Large intestine (tissue), 3 donors: ENCODE data around the gene PDXK. TPM values are rescaled to one million over a fixed set of nuclear protein-coding genes. Genes with fewer than 3 reads are reported as not detected.

Experiments used
- DNase-seq, 2 donors: peaks; one replicate each; pipeline versions ENCODE4 v3.0.0 to v3.0.0-alpha.2; 2013
- H3K27ac ChIP-seq: one replicate; pipeline ENCODE4 v1.5.1; 2013; ENCODE audit warnings: low read length
- H3K27me3 ChIP-seq: 2 replicates; pipeline ENCODE4 v1.6.1; 2013; ENCODE audit warnings: low read length; ENCODE audit not compliant: control insufficient read depth, insufficient read depth
- H3K36me3 ChIP-seq: 2 replicates; pipeline ENCODE4 v1.6.1; 2013; ENCODE audit warnings: low read length; ENCODE audit not compliant: control insufficient read depth, insufficient read depth
- H3K4me1 ChIP-seq: one replicate; pipeline ENCODE4 v1.6.1; 2013; ENCODE audit warnings: low read length; ENCODE audit not compliant: control insufficient read depth, insufficient read depth
- H3K4me3 ChIP-seq: one replicate; pipeline ENCODE4 v1.5.1; 2013; ENCODE audit warnings: low read length
- H3K9me3 ChIP-seq: one replicate; pipeline ENCODE4 v1.6.1; 2013; ENCODE audit warnings: mild to moderate bottlenecking, low read depth, low read length, moderate library complexity; ENCODE audit not compliant: control insufficient read depth
- WGBS: methylation state at CpG from one replicate; pipeline ENCODE4 v1.1.5; 2013; ENCODE audit warnings: low lambda C conversion rate; ENCODE audit not compliant: insufficient coverage; 5-methylcytosine and 5-hydroxymethylcytosine counted together
- polyA plus RNA-seq: library from polyadenylated mRNA; unstranded; fragments of 120-200 nt; gene quantifications from one replicate; pipeline ENCODE4 v1.2.1, GENCODE V29; 2013

The PDXK gene
- polyA plus RNA-seq, 1 donor: 86.5 TPM

GRCh38 chr21:43753439-43753799 is 34.5 kb downstream of the PDXK start:
- no peaks in the 10 kb centered on the region for H3K27me3 ChIP-seq
- no peak overlapping the region for H3K27ac ChIP-seq
- no peak overlapping the region for H3K4me3 ChIP-seq
- WGBS: no CpG with 5 or more reads among the region's 16 CpGs
- DNase-seq: no peak
- no peaks in the 10 kb centered on the region for H3K4me1 ChIP-seq
- H3K9me3 ChIP-seq: peaks cover 2% of the 10 kb centered on the region
- H3K36me3 ChIP-seq: peaks cover 96% of the 10 kb centered on the region

GRCh38 chr21:43754948-43755781 is 36.2 kb downstream of the PDXK start:
- Histone ChIP-seq H3K36me3 (peaks cover 94% of the 10 kb centered on the region), H3K9me3 (peaks cover 2% of the 10 kb centered on the region), H3K27me3 (no peaks in the 10 kb centered on the region), H3K4me3 (no peak overlapping the region), H3K4me1 (no peaks in the 10 kb centered on the region), H3K27ac (no peak overlapping the region)
- WGBS: no CpG with 5 or more reads among the region's 26 CpGs
- no peak for DNase-seq

GRCh38 chr21:43755820-43756594 is 37.1 kb downstream of the PDXK start:
- Histone ChIP-seq H3K4me1 (no peaks in the 10 kb centered on the region), H3K9me3 (peaks cover 2% of the 10 kb centered on the region), H3K36me3 (peaks cover 92% of the 10 kb centered on the region), H3K27ac (no peak overlapping the region), H3K27me3 (no peaks in the 10 kb centered on the region), H3K4me3 (no peak overlapping the region)
- WGBS: no CpG with 5 or more reads among the region's 37 CpGs
- DNase-seq: no peak

GRCh38 chr21:43757601-43758000 is 38.7 kb downstream of the PDXK start:
- Histone ChIP-seq H3K27ac (no peak overlapping the region), H3K9me3 (peaks cover 2% of the 10 kb centered on the region), H3K4me3 (no peak overlapping the region), H3K27me3 (no peaks in the 10 kb centered on the region), H3K4me1 (no peaks in the 10 kb centered on the region), H3K36me3 (peaks cover 91% of the 10 kb centered on the region)
- no CpG with 5 or more reads among the region's 16 CpGs for WGBS
- no peak for DNase-seq

- Histone ChIP-seq H3K9me3 (peaks cover 6% of the 10 kb centered on the region), H3K27ac (no peak overlapping the region), H3K27me3 (no peaks in the 10 kb centered on the region), H3K4me1 (no peaks in the 10 kb centered on the region), H3K36me3 (peaks cover 91% of the 10 kb centered on the region), H3K4me3 (no peak overlapping the region)
- no CpG with 5 or more reads among the region's 18 CpGs for WGBS
- no peak for DNase-seq
These were observed 39.2 kb downstream of the PDXK start for GRCh38 chr21:43758111-43758641.

GRCh38 chr21:43758811-43759210 is 39.9 kb downstream of the PDXK start:
- 88% methylated on average over 2 of the region's 10 CpGs for WGBS
- H3K36me3 ChIP-seq: peaks cover 88% of the 10 kb centered on the region
- DNase-seq: no peak
- no peaks in the 10 kb centered on the region for H3K4me1 ChIP-seq
- no peaks in the 10 kb centered on the region for H3K27me3 ChIP-seq
- H3K27ac ChIP-seq: no peak overlapping the region
- H3K9me3 ChIP-seq: peaks cover 6% of the 10 kb centered on the region
- H3K4me3 ChIP-seq: no peak overlapping the region

GRCh38 chr21:43759651-43760050 is 40.7 kb downstream of the PDXK start:
- H3K4me3 ChIP-seq: no peak overlapping the region
- H3K4me1 ChIP-seq: no peaks in the 10 kb centered on the region
- peaks cover 82% of the 10 kb centered on the region for H3K36me3 ChIP-seq
- WGBS: no CpG with 5 or more reads among the region's 19 CpGs
- H3K27me3 ChIP-seq: no peaks in the 10 kb centered on the region
- DNase-seq: no peak
- no peak overlapping the region for H3K27ac ChIP-seq
- peaks cover 6% of the 10 kb centered on the region for H3K9me3 ChIP-seq

- Histone ChIP-seq H3K27ac (no peak overlapping the region), H3K4me1 (no peaks in the 10 kb centered on the region), H3K36me3 (peaks cover 73% of the 10 kb centered on the region), H3K27me3 (no peaks in the 10 kb centered on the region), H3K9me3 (peaks cover 6% of the 10 kb centered on the region), H3K4me3 (no peak overlapping the region)
- no CpG with 5 or more reads among the region's 22 CpGs for WGBS
- DNase-seq: no peak
These were observed 41.5 kb downstream of the PDXK start for GRCh38 chr21:43760391-43760958.

GRCh38 chr21:43761886-43762285 is 43.0 kb downstream of the PDXK start:
- Histone ChIP-seq H3K4me1 (peaks cover 4% of the 10 kb centered on the region), H3K27ac (no peak overlapping the region), H3K27me3 (no peaks in the 10 kb centered on the region), H3K9me3 (peaks cover 3% of the 10 kb centered on the region), H3K4me3 (no peak overlapping the region), H3K36me3 (peaks cover 59% of the 10 kb centered on the region)
- WGBS: no CpG with 5 or more reads among the region's 18 CpGs
- no peak for DNase-seq
